NCI-H2196 treated with DMSO at 0.1 percent for 48 hours (cell line): ENCODE measurements around the gene ADAMTS17.
"Not testable (repeated sequence)": the region's sequence is repeated elsewhere in the genome, so short reads cannot be mapped to it uniquely, and the experiment has no call there.

ENCODE experiments used
- DNase-seq: peaks from one replicate; lab custom pipeline; 2025; ENCODE audit not compliant: unreplicated experiment; lab: John Stamatoyannopoulos, UW

Gene ADAMTS17

DNA sequence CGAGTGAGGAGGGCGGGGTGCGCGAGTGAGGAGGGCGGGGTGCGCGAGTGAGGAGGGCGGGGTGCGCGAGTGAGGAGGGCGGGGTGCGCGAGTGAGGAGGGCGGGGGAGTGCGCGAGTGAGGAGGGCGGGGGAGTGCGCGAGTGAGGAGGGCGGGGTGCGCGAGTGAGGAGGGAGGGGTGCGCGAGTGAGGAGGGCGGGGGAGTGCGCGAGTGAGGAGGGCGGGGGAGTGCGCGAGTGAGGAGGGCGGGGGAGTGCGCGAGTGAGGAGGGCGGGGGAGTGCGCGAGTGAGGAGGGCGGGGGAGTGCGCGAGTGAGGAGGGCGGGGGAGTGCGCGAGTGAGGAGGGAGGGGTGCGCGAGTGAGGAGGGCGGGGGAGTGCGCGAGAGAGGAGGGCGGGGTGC, 415.2 kb downstream of the ADAMTS17 start:
- not testable (repeated sequence) for DNase-seq

DNA sequence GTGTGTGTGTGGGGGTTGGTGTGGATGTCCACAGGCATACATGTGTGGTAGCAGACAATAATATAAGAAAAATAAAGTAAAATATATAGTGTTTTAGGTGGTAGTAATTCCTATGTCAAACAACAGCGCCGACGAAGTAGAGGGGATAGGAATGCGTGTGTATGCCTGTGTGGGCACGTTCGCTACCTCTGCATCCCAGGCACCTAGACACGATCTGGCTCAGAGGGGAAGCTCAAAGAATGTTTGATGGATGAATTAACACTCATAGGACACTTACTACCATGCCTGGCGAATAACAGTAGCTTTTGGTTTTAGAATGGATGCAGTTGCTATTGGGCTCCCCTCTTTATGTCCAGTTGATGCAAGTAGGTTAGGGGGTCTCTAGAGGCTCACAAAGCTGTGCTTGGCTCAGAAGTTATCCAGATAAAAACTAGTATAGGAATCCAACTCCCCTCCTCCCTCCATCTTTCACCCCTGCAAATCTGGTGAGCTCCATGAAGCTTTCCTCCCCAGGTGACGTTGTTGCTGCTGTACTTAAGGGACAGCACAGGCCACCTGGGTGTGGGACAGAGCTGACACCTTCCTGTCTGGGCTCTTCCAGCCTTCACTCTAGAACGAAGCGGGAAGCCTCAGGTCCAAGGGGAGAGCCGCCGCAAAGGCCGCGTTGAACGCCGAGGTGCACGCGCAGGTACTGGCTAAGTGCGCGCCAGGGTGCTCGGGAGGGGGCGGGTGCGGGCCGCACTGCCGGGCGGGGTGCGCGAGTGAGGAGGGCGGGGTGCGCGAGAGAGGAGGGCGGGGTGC, 415.9 kb downstream of the ADAMTS17 start:
- no peak for DNase-seq

DNA sequence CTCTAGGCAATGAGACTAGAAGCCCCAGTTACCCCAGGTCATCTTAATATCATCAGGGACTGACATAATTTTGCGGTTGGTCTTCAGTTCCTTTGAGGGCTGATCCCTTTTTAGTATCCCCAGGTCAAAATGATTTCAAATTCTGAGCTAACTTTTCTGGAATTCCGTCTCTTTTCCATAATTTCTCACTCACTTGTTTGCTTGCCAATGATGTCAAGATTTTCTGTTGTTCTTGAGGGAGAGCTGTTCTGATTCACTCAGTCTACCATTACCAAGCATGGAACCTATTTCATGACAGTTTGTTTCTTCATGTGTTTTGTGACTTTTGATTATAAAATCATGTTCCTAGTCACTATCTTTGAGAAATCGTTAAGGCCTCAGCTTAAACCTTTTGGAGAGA, 418.1 kb downstream of the ADAMTS17 start:
- DNase-seq: no peak
